Sigmoid colon (tissue), 7 donors: ENCODE measurements around the gene GAS2L3. TPM values are rescaled to one million over a fixed set of nuclear protein-coding genes. Genes with fewer than 3 reads are reported as not detected.
"Not testable (repeated sequence)": the region's sequence is repeated elsewhere in the genome, so short reads cannot be mapped to it uniquely, and the experiment has no call there.

ENCODE experiments used
- DNase-seq: peaks from one replicate; pipeline ENCODE4 v3.0.0-alpha.2; 2019
- H3K27ac ChIP-seq, 4 donors: fragments of 200-600 bp; sonication (generic); one replicate each; pipeline ENCODE4 v1.5.1; 2016 to 2019; ENCODE audit warnings: mild to moderate bottlenecking in 1 of 4
- H3K27me3 ChIP-seq, 3 donors: fragments of 200-600 bp; sonication (generic); one replicate each; pipeline ENCODE4 v1.5.1; 2019; ENCODE audit warnings: mild to moderate bottlenecking in 1 of 3
- H3K36me3 ChIP-seq, 4 donors: fragments of 200-600 bp; sonication (generic); one replicate each; pipeline ENCODE4 v1.5.1; 2016 to 2019
- H3K4me1 ChIP-seq, 4 donors: fragments of 200-600 bp; sonication (generic); one replicate each; pipeline ENCODE4 v1.5.1; 2017 to 2019
- H3K4me3 ChIP-seq, 4 donors: fragments of 200-600 bp; sonication (generic); one replicate each; pipeline ENCODE4 v1.5.1; 2017 to 2019; ENCODE audit warnings: mild to moderate bottlenecking in 2 of 4, moderate library complexity in 1 of 4
- H3K9me3 ChIP-seq, 4 donors: fragments of 200-600 bp in 3 of 4; sonication (generic) in 3 of 4; one replicate each; pipeline versions ENCODE4 v1.5.1 to v1.6.1; 2013 to 2019
- EP300 ChIP-seq, 4 donors: sonication (generic); formaldehyde crosslinking; IDR thresholded peaks; one replicate each; pipeline ENCODE4 v1.6.1; 2017; ENCODE audit warnings: antibody characterized with exemption in 4 of 4
- POLR2A ChIP-seq, 2 donors: fragments of 450-650 bp; IDR thresholded peaks; one replicate each; pipeline ENCODE4 v1.6.1; 2016; ENCODE audit warnings: antibody characterized with exemption in 2 of 2, mild to moderate bottlenecking in 2 of 2, moderate library complexity in 2 of 2
- POLR2AphosphoS5 ChIP-seq, 4 donors: sonication (generic); formaldehyde crosslinking; IDR thresholded peaks; one replicate each; pipeline ENCODE4 v1.6.1; 2017; ENCODE audit warnings: antibody characterized with exemption in 4 of 4
- WGBS, 2 donors: extraction: QIAGEN DNeasy Blood & Tissue Kit; methylation state at CpG; one replicate each; pipeline ENCODE4 v1.1.7; 2013; 5-methylcytosine and 5-hydroxymethylcytosine counted together
- intact Hi-C: fragments of 100-400 bp; cut with DNase I; formaldehyde crosslinking; loops from one replicate; pipeline ENCODE4 v1.15.1; 2023
- polyA plus RNA-seq, 3 donors: library from polyadenylated mRNA; stranded (reverse); fragments of 200-250 nt; gene quantifications; one replicate each; pipeline ENCODE4 v1.2.3, GENCODE V29; 2013
- total RNA-seq, 4 donors: library from RNA; depleted of rRNA; stranded (reverse); fragments of >200 nt; gene quantifications; one replicate each; pipeline ENCODE4 v1.1.0, GENCODE V29; 2016
- TF ChIP-seq, protein P1 (sequence below), 4 experiments: fragments of 450-650 bp in 3 of 4; fragments of 200-600 bp in 1 of 4; IDR thresholded peaks; one replicate each; pipeline ENCODE4 v1.5.1; 2016 to 2019; ENCODE audit warnings: antibody characterized with exemption in 4 of 4, mild to moderate bottlenecking in 3 of 4, moderate library complexity in 2 of 4
- donor health status: healthy with polysubstance abuse.
- donor health status: Bipolar disorder and iron deficiency.
- donor health status: healthy.

GAS2L3 gene
- total and polyA plus RNA-seq, 7 donors = 1.6 to 6.1 (median 5.4) TPM

- no peak overlapping the region for H3K4me3 ChIP-seq
- no peak for DNase-seq
- H3K9me3 ChIP-seq = no peaks in the 10 kb centered on the region
- intact Hi-C loops = no loop called here
- no peak overlapping the region for H3K27ac ChIP-seq
- TF ChIP-seq EP300 (IDR thresholded peaks at IDR 0.05) = no peak
- 60 to 86% methylated on average over 4 of the region's 4 CpGs for WGBS, 2 donors
- no peaks in the 10 kb centered on the region for H3K27me3 ChIP-seq
- no peaks in the 10 kb centered on the region for H3K4me1 ChIP-seq
- H3K36me3 ChIP-seq = no peaks in the 10 kb centered on the region
These were observed 51.1 kb downstream of the GAS2L3 start for GRCh38 chr12:100624571-100624970.

- Histone ChIP-seq H3K4me1 (no peaks in the 10 kb centered on the region), H3K4me3 (no peak overlapping the region), H3K9me3 (no peaks in the 10 kb centered on the region), H3K27me3 (no peaks in the 10 kb centered on the region), H3K27ac (no peak overlapping the region), H3K36me3 (no peaks in the 10 kb centered on the region)
- TF ChIP-seq EP300 (IDR thresholded peaks at IDR 0.05) = no peak
- no peak for TF ChIP-seq POLR2AphosphoS5 (IDR thresholded peaks at IDR 0.05)
- TF ChIP-seq, protein P1, sequence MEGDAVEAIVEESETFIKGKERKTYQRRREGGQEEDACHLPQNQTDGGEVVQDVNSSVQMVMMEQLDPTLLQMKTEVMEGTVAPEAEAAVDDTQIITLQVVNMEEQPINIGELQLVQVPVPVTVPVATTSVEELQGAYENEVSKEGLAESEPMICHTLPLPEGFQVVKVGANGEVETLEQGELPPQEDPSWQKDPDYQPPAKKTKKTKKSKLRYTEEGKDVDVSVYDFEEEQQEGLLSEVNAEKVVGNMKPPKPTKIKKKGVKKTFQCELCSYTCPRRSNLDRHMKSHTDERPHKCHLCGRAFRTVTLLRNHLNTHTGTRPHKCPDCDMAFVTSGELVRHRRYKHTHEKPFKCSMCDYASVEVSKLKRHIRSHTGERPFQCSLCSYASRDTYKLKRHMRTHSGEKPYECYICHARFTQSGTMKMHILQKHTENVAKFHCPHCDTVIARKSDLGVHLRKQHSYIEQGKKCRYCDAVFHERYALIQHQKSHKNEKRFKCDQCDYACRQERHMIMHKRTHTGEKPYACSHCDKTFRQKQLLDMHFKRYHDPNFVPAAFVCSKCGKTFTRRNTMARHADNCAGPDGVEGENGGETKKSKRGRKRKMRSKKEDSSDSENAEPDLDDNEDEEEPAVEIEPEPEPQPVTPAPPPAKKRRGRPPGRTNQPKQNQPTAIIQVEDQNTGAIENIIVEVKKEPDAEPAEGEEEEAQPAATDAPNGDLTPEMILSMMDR (IDR thresholded peaks at IDR 0.05) = no peak
- intact Hi-C loops = no loop called here
- WGBS, 2 donors = 29 to 62% methylated on average over 4 of the region's 4 CpGs
- no peak for DNase-seq
These were observed 59.0 kb downstream of the GAS2L3 start for GRCh38 chr12:100632445-100632892.

GRCh38 chr12:100633082-100633785 is 59.8 kb downstream of the GAS2L3 start:
- H3K27ac ChIP-seq, intact Hi-C loops, H3K27me3 ChIP-seq, H3K4me1 ChIP-seq, H3K36me3 ChIP-seq, H3K4me3 ChIP-seq, H3K9me3 ChIP-seq, DNase-seq: not testable (repeated sequence)
- WGBS, 2 donors = 46 to 87% methylated on average over 11 of the region's 11 CpGs

GRCh38 chr12:100643246-100643645 is 69.8 kb downstream of the GAS2L3 start:
- DNase-seq = no peak
- TF ChIP-seq POLR2A (IDR thresholded peaks at IDR 0.05) (no peak), EP300 (IDR thresholded peaks at IDR 0.05) (no peak), POLR2AphosphoS5 (IDR thresholded peaks at IDR 0.05) (no peak)
- TF ChIP-seq, protein P1 (IDR thresholded peaks at IDR 0.05) = no peak
- Histone ChIP-seq H3K9me3 (no peaks in the 10 kb centered on the region), H3K27ac (no peak overlapping the region), H3K27me3 (no peaks in the 10 kb centered on the region), H3K36me3 (no peaks in the 10 kb centered on the region), H3K4me1 (no peaks in the 10 kb centered on the region), H3K4me3 (no peak overlapping the region)
- 89 to 97% methylated on average over 6 of the region's 6 CpGs for WGBS, 2 donors
- intact Hi-C loops = no loop called here

GRCh38 chr12:100646896-100647295 is 73.4 kb downstream of the GAS2L3 start:
- no peaks in the 10 kb centered on the region for H3K36me3 ChIP-seq
- no peaks in the 10 kb centered on the region for H3K9me3 ChIP-seq
- TF ChIP-seq, protein P1 (IDR thresholded peaks at IDR 0.05) = no peak
- TF ChIP-seq POLR2A (IDR thresholded peaks at IDR 0.05) = no peak
- no peak for TF ChIP-seq EP300 (IDR thresholded peaks at IDR 0.05)
- TF ChIP-seq POLR2AphosphoS5 (IDR thresholded peaks at IDR 0.05) = no peak
- WGBS, 2 donors = 79 to 91% methylated on average over 8 of the region's 8 CpGs
- H3K4me3 ChIP-seq = no peak overlapping the region
- no peaks in the 10 kb centered on the region for H3K27me3 ChIP-seq
- DNase-seq = no peak
- intact Hi-C loops = no loop called here
- H3K4me1 ChIP-seq = no peaks in the 10 kb centered on the region
- H3K27ac ChIP-seq = no peak overlapping the region

- H3K27me3 ChIP-seq = no peaks in the 10 kb centered on the region
- no peak overlapping the region for H3K4me3 ChIP-seq
- no peak for DNase-seq
- H3K9me3 ChIP-seq = no peaks in the 10 kb centered on the region
- H3K36me3 ChIP-seq = no peaks in the 10 kb centered on the region
- no peak overlapping the region for H3K27ac ChIP-seq
- H3K4me1 ChIP-seq = no peaks in the 10 kb centered on the region
- intact Hi-C loops = no loop called here
- WGBS, 2 donors = 83 to 91% methylated on average over 3 of the region's 3 CpGs
- TF ChIP-seq, protein P1 (IDR thresholded peaks at IDR 0.05) = no peak
- TF ChIP-seq EP300 (IDR thresholded peaks at IDR 0.05) (no peak), POLR2AphosphoS5 (IDR thresholded peaks at IDR 0.05) (no peak), POLR2A (IDR thresholded peaks at IDR 0.05) (no peak)
These were observed 77.6 kb downstream of the GAS2L3 start for GRCh38 chr12:100651108-100651507.
